K562 (cell line): Measurements from ENCODE around the gene TSPAN3. TPM values are rescaled to one million over a fixed set of nuclear protein-coding genes. Genes with fewer than 3 reads are reported as not detected.

Experiments used
- ATAC-seq: fragments of 200-7000 bp; cut with Tn5 transposase; 3 replicates; pipeline ENCODE4 v1.9.1; 2020; ENCODE audit warnings: moderate library complexity
- BruUV-seq: library from RNA; stranded (reverse); fragments of 400-500 nt; replicated peaks from 2 replicates; lab custom pipeline; 2021; lab: Mats Ljungman, UMichigan
- CTCF ChIA-PET: fragments of 300-600 bp; formaldehyde crosslinking; extraction: SDS; loops from one replicate; lab custom pipeline; 2021; ENCODE audit warnings: low intra/inter-chr PET ratio; lab: Yijun Ruan, JAX
- POLR2A ChIA-PET: fragments of 300-600, 350-650 bp; sonication (Branson Sonifier 250); formaldehyde crosslinking; extraction: SDS; loops from one replicate; lab custom pipeline; 2021; ENCODE audit warnings: antibody characterized with exemption, inconsistent platforms; lab: Yijun Ruan, JAX
- DNase-seq, 4 experiments: peaks; one replicate each; pipeline versions ENCODE4 v3.0.0 to v3.0.0-alpha.2; 2011 to 2018; ENCODE audit warnings: low spot score in 3 of 4, mixed read lengths in 3 of 4; ENCODE audit errors: extremely low read depth in 1 of 4
- FAIRE-seq: peaks from 2 replicates; lab custom pipeline; 2011; peaks lifted over from hg19 to GRCh38; lab: Jason Lieb, UNC
- H2AFZ ChIP-seq: 2 replicates; pipeline ENCODE4 v1.6.0; 2011; ENCODE audit warnings: low read depth, low read length, control low read depth, inconsistent platforms
- H3K27ac ChIP-seq: fragments of 200-600 bp; 3 replicates; pipeline ENCODE4 v1.8.0; 2011; ENCODE audit warnings: low read depth, mild to moderate bottlenecking, control low read depth, inconsistent platforms, low read length, moderate library complexity, mixed read lengths; ENCODE audit errors: extremely low read depth
- H3K27me3 ChIP-seq, 2 experiments: fragments of 300-600 bp in 1 of 2; 2 replicates in 1 of 2; 3 replicates in 1 of 2; pipeline versions ENCODE4 v1.6.0 to v1.8.0; 2011; ENCODE audit warnings: inconsistent platforms in 2 of 2, low read length in 2 of 2, mild to moderate bottlenecking in 1 of 2, mixed read lengths in 1 of 2, moderate library complexity in 1 of 2; ENCODE audit not compliant: control insufficient read depth in 2 of 2, insufficient read depth in 2 of 2
- H3K36me3 ChIP-seq: fragments of 300-600 bp; 3 replicates; pipeline ENCODE4 v1.8.0; 2011; ENCODE audit warnings: mild to moderate bottlenecking, low read length, inconsistent platforms; ENCODE audit not compliant: control insufficient read depth, insufficient read depth
- H3K4me1 ChIP-seq, 2 experiments: fragments of 200-600 bp in 1 of 2; replicated peaks in 1 of 2; 2 replicates in 1 of 2; 3 replicates in 1 of 2; pipeline versions ENCODE4 v1.5.1 to v1.8.0; 2011; ENCODE audit warnings: inconsistent platforms in 2 of 2, low read length in 2 of 2, mild to moderate bottlenecking in 1 of 2, mixed read lengths in 1 of 2, moderate library complexity in 1 of 2; ENCODE audit not compliant: control insufficient read depth in 2 of 2, insufficient read depth in 2 of 2
- H3K4me2 ChIP-seq: 2 replicates; pipeline ENCODE4 v1.6.1; 2011; ENCODE audit warnings: low read length, control low read depth, inconsistent platforms, mixed read lengths; ENCODE audit not compliant: insufficient read depth
- H3K4me3 ChIP-seq: fragments of 200-600 bp; sonication (generic), shearing (Covaris generic); 2 replicates; pipeline ENCODE4 v1.5.1; 2016; ENCODE audit warnings: control low read depth, inconsistent platforms
- H3K79me2 ChIP-seq: fragments of 200-600 bp; 3 replicates; pipeline ENCODE4 v1.8.0; 2011; ENCODE audit warnings: low read length, inconsistent platforms; ENCODE audit not compliant: control insufficient read depth, insufficient read depth
- H3K9ac ChIP-seq, 2 experiments: 2 replicates each; pipeline versions ENCODE4 v1.6.0 to v1.6.1; 2011; ENCODE audit warnings: low read depth in 2 of 2, low read length in 2 of 2, control low read depth in 1 of 2, inconsistent platforms in 1 of 2, mild to moderate bottlenecking in 1 of 2, mixed read lengths in 1 of 2; ENCODE audit not compliant: insufficient read depth in 1 of 2
- H3K9me1 ChIP-seq: one replicate; pipeline ENCODE4 v1.6.0; 2011; ENCODE audit warnings: inconsistent platforms, mild to moderate bottlenecking, low read length, moderate library complexity; ENCODE audit not compliant: control insufficient read depth, insufficient read depth
- H3K9me3 ChIP-seq: replicated peaks from 2 replicates; pipeline ENCODE4 v1.5.1; 2011; ENCODE audit warnings: low read depth, low read length, inconsistent platforms; ENCODE audit not compliant: control insufficient read depth, insufficient read depth
- H4K20me1 ChIP-seq: replicated peaks from 2 replicates; pipeline ENCODE4 v1.6.1; 2011; ENCODE audit warnings: low read length, inconsistent platforms, mixed read lengths; ENCODE audit not compliant: control insufficient read depth, insufficient read depth
- CBFB ChIP-seq: sonication (generic); formaldehyde crosslinking; IDR thresholded peaks from 2 replicates; pipeline ENCODE4 v1.4.0; 2020; ENCODE audit warnings: mild to moderate bottlenecking, missing genetic modification reagents
- HMG20A ChIP-seq: fragments of 450-650 bp; formaldehyde crosslinking; conservative IDR thresholded peaks from 2 replicates; pipeline ENCODE4 v1.4.0; 2020; ENCODE audit warnings: mild to moderate bottlenecking, mixed read lengths
- KDM1A ChIP-seq, 2 experiments: fragments of 450-650 bp; IDR thresholded peaks; 2 replicates each; pipeline ENCODE4 v1.6.1; 2016; ENCODE audit warnings: mild to moderate bottlenecking in 2 of 2
- RCOR1 ChIP-seq, 2 experiments: IDR thresholded peaks; 2 replicates each; pipeline ENCODE4 v1.6.1; 2012; ENCODE audit warnings: low read depth in 2 of 2, low read length in 2 of 2, borderline replicate concordance in 1 of 2, improper control_type of control experiment in 1 of 2
- ZC3H8 ChIP-seq: fragments of 450-650 bp; IDR thresholded peaks from 2 replicates; pipeline ENCODE4 v1.6.1; 2017
- ZNF696 ChIP-seq: fragments of 250-450 bp; sonication (Bioruptor Pico); conservative IDR thresholded peaks from 2 replicates; pipeline ENCODE4 v1.4.0; 2020; ENCODE audit warnings: mild to moderate bottlenecking, moderate library complexity
- ZNF79 ChIP-seq: fragments of 250-450 bp; sonication (Bioruptor Pico); IDR thresholded peaks from 2 replicates; pipeline ENCODE4 v1.4.0; 2020; ENCODE audit warnings: low read depth, mild to moderate bottlenecking, moderate library complexity
- WGBS: fragments of 100-300 bp; shearing (Covaris generic); methylation state at CpG from one replicate; pipeline ENCODE4 v1.1.6; 2016; ENCODE audit warnings: low coverage, mixed read lengths; ENCODE audit not compliant: insufficient coverage; ENCODE audit errors: missing lambda C conversion rate; 5-methylcytosine and 5-hydroxymethylcytosine counted together
- in situ Hi-C: fragments of 300-500 bp; cut with MboI; formaldehyde crosslinking; loops from 4 replicates; pipeline ENCODE4 v1.15.0; 2018; ENCODE audit warnings: inconsistent platforms, mixed read lengths
- intact Hi-C: fragments of 100-400 bp; cut with micrococcal nuclease; formaldehyde crosslinking; loops from 2 replicates; pipeline ENCODE4 v1.14.2; 2022
- polyA plus RNA-seq, 8 experiments: library from polyadenylated mRNA; depleted of rRNA in 4 of 8; stranded (reverse) in 5 of 8; unstranded in 3 of 8; fragments of >200 nt; fragmentation: Nextera tagmentation in 2 of 8; fragmentation: Illumina TruSeq in 1 of 8; extraction: Ambion mirVana in 2 of 8; extraction: Trizol in 1 of 8; gene quantifications; 2 replicates each; pipeline versions ENCODE4 v1.2.1 to v1.2.3, GENCODE V29; 2011 to 2014; ENCODE audit warnings: inconsistent platforms in 1 of 8, missing spikeins in 1 of 8
- total RNA-seq, 7 experiments: library from RNA; depleted of rRNA in 6 of 7; stranded (reverse); fragments of >200 nt in 6 of 7; fragmentation: Illumina TruSeq in 2 of 7; extraction: Trizol in 2 of 7; gene quantifications; 2 replicates each; pipeline versions ENCODE4 v1.2.1 to v1.2.3, GENCODE V29; 2011 to 2021; ENCODE audit warnings: low replicate concordance in 1 of 7

The TSPAN3 gene
- total and polyA plus RNA-seq, 9 of the 15 experiments (the other 6 are each of a cell fraction or from before 2014, with no cell fraction given): 14.3 to 144 (median 71.1) TPM

DNA sequence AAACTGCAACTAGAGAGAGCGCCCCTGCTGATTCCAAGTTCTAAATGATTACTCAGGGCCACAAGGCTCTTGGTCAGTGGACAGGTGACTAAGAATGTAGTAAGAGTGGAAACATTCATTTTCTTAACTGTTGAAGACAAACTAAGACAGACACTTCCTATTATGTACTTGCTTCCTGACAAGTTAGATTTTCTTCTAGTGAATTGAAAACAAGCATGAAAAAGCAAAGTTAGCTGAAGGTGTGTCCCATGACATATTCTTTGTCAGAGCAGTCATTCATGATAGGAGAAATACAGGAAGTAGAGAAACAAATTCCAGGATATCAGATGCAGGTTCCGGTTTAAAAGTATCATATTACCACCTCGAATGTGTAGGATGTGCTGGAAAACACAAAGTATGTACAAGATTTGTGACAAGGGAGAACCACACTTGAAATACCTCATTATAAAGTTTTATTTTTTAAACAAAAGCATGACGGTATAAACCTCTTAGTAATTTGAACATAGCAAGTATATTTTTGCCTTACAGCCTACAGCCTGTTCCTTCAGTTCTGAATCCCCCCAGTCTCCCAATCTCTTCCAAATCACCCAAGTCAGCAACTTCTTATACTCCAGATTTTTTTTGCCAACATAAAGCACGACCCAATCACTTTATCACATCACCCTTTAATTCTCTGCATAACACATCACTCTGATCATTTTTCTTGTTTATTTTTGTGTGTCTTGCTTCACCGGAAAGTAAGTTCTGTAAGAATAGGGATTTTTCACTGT is 6.2 kb downstream of the TSPAN3 start (continued):
- 0 out of 4 replicates have a peak, but pooled peaks of 1 of the 2 experiments have one; percentile 31 for TF ChIP-seq KDM1A (IDR thresholded peaks at IDR 0.05)
- no peak for TF ChIP-seq ZC3H8

DNA sequence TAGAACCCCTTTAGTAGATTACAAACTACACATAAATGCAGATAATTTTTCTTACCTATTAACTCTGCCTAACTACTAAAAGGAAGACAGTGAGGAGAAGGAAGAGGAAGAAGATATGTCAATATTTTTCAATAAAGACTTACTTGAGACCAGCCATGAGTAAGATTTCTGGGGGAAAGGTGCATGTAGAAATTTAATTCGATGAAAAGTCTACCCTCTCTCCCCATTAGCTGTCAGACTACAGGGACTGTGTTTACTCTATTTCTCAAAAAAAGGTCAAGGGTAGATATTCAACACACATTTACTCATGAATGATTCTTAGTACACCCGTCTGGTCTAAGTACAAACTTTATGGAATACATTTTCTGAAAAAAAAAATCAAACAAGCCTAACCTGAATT is 6.8 kb downstream of the TSPAN3 start:
- peak overlapping the region; percentile 74; the same call in 1 of the 3 replicates for H3K27ac ChIP-seq
- 0 out of 2 replicates have a peak, but pooled peaks cover 7% of the 10 kb centered on the region for H4K20me1 ChIP-seq
- peaks cover 50% of the 10 kb centered on the region for H3K79me2 ChIP-seq
- peaks cover 5 to 29% of the 10 kb centered on the region in 2 experiments for H3K4me1 ChIP-seq
- H3K36me3 ChIP-seq: peaks cover 7% of the 10 kb centered on the region; the same call in 1 of the 3 replicates
- CTCF ChIA-PET: no interaction called here
- no peaks in the 10 kb centered on the region for H3K27me3 ChIP-seq
- FAIRE-seq: no peak
- TF ChIP-seq HMG20A (CRISPR knock-in tag): no peak
- TF ChIP-seq RCOR1 (IDR thresholded peaks at IDR 0.05; ENCODE audit: borderline replicate concordance in 1 of 2, low read depth in 2 of 2, low read length in 2 of 2): no peak
- no peak for TF ChIP-seq ZNF79 (CRISPR knock-in tag)
- no peak for TF ChIP-seq ZNF696 (CRISPR knock-in tag)
- TF ChIP-seq CBFB (CRISPR knock-in tag): no peak
- TF ChIP-seq, all 486 proteins: peak for 0
- Histone ChIP-seq H3K4me3 (no peak overlapping the region), H3K9me1 (peaks cover 3% of the 10 kb centered on the region), H2AFZ (no peak overlapping the region), H3K4me2 (no peak overlapping the region), H3K9ac (peak overlapping the region in 1 of 2 experiments; percentile 15; a peak in 1 of 4 replicates), H3K9me3 (no peaks in the 10 kb centered on the region)
- in situ Hi-C loops (no loop called here), intact Hi-C loops (no loop called here)
- no TSS peak for BruUV-seq
- DNase-seq (no peak), ATAC-seq (no peak)
- POLR2A ChIA-PET: interaction anchor here (0.6 kb wide), 1 partner anchor 28 kb away, joined by 3 read pairs; no protein-coding TSS in a partner anchor
- 73% methylated on average over 2 of the region's 2 CpGs for WGBS
